WI38 (cell line): ENCODE data around the gene LPIN1.
"Not testable (repeated sequence)": the region's sequence is repeated elsewhere in the genome, so short reads cannot be mapped to it uniquely, and the experiment has no call there.

ENCODE experiments used
- H3K4me3 ChIP-seq: 2 replicates; pipeline ENCODE4 v1.5.1; 2011; ENCODE audit warnings: low read depth, mild to moderate bottlenecking, control low read depth, low read length
- TF ChIP-seq, protein P1 (sequence below): IDR thresholded peaks from 2 replicates; pipeline ENCODE4 v1.5.1; 2012; ENCODE audit warnings: low read depth, mild to moderate bottlenecking, control low read depth, low read length

The LPIN1 gene

DNA sequence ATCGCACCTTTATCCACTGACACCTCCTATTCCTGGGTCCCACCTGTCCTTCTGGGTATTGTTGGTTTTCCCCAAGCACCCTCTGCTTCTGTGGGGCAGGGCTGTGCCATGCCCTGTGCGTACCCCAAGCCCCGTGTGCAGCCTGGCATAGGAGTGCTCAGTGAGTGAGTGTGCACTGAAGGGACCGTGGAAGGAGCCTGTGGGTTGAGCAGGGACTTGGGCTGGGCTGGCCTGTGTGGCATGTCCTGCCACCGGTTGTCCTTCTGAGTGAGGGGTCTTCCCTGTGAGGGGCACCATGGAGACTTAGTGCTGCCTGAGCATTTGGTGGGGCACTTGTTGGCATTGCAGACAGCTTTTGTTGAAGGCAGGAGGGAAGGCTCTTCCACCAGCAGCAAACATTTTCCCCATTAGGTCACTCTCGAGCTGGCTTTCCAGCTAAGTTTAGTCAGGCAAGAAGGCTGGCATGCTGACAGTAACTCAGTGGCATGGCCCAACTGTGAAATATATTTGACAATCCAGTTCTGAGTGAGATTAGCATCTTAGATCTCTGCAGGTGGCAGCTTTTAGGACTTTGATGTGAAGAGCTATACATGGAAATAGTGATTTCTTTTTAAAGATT is 64.7 kb downstream of the LPIN1 start:
- no peak overlapping the region for H3K4me3 ChIP-seq
- TF ChIP-seq, protein P1, sequence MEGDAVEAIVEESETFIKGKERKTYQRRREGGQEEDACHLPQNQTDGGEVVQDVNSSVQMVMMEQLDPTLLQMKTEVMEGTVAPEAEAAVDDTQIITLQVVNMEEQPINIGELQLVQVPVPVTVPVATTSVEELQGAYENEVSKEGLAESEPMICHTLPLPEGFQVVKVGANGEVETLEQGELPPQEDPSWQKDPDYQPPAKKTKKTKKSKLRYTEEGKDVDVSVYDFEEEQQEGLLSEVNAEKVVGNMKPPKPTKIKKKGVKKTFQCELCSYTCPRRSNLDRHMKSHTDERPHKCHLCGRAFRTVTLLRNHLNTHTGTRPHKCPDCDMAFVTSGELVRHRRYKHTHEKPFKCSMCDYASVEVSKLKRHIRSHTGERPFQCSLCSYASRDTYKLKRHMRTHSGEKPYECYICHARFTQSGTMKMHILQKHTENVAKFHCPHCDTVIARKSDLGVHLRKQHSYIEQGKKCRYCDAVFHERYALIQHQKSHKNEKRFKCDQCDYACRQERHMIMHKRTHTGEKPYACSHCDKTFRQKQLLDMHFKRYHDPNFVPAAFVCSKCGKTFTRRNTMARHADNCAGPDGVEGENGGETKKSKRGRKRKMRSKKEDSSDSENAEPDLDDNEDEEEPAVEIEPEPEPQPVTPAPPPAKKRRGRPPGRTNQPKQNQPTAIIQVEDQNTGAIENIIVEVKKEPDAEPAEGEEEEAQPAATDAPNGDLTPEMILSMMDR: no peak

DNA sequence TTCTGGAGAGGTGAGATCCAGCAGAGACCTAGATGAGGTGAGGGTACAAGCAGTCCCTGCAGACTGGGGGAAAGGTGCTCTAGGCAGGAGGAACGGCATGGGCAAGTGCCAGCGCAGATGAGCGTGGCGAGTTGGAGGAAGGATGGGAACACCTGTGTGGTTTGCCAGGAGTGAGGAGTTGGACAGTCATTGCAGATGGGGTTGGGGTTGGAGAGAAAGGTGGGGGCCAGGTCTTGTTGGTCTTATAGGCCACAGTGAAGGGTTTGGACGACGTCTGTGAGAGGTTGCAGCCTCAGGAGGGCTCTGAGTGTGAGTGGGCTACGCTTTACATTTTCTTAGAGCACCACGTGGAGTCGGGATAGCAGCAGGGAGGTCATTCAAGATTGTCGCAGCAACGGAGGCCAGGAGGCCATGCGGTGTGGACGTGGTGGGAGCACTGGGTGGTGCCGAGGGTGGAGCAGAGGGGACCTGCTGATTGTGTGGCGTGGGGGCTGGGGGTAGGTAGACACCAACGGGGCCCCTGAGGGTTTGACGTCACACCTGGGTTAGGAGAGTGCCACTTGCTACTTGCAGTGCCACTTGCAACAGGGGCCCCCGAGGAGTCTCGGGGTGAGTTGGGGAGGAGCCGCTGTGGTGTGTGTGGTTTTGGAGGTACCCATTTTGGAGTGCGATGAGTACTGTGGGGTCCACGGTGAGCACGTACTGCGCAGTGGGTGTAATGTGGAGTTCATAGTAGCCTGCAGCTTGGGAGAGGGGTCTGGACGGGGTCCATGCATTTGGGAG is 66.2 kb downstream of the LPIN1 start:
- no peak overlapping the region for H3K4me3 ChIP-seq

DNA sequence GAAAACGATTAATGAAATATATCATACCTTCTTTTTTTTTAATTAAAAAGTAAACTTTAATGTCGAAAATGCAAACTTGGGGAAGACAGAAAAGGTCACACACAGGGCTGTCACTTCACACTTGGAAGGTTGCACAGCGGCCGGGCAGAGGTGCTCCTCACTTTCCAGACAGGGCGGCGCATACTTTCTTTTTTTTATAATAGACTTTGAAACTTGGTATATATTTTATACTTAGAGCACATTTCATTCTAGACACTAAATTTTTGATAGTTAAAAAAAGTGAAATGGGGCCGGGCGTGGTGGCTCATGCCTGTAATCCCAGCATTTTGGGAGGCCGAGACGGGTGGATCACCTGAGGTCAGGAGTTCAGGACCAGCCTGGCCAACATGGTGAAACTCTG is 66.9 kb downstream of the LPIN1 start:
- not testable (repeated sequence) for H3K4me3 ChIP-seq

More for the DNA sequence above, 66.2 kb downstream of the LPIN1 start:
- TF ChIP-seq, protein P1: no peak

DNA sequence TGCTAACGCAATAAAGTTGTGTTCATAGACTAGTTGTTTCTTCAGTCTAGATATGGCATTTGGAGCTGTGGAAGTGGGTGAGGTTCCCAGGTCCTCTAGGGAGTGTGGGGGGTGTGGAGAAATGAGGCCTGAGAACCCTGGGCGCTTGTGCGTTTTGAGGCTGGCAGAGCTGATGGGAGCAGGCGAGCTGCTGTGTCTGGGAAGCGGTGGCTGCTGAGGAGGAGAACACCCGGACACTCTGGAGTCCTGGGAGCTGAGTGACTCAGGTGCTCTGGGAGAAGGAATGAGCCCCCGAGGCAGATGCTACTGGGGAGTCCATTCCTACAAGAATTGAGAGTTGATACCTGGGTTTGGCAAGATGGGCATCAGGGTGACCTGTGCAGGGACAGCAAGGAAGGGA is 67.5 kb downstream of the LPIN1 start:
- TF ChIP-seq, protein P1: no peak
- H3K4me3 ChIP-seq: no peak overlapping the region

DNA sequence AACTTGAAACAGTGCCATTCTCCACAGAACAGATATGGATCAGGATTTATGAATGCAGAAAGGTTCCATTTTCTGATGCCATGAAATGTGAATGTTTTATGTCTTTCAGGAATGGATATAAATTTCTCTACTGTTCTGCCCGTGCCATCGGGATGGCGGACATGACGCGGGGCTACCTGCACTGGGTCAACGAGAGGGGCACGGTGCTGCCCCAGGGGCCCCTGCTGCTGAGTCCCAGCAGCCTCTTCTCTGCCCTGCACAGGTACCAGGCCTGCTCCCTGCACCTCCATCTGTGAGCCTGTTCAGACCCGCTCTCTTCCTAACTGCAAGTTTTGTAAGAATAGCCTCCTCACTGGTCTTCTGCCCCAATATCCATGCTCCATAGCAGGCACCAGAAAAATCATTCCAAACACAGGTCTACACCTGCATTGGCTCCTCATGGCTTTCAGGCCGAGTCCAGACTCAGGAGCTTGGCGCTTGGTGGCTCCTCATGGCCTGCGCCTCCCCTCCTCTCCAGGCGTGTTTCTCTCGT is 68.6 kb downstream of the LPIN1 start:
- no peak overlapping the region for H3K4me3 ChIP-seq
- TF ChIP-seq, protein P1: no peak

DNA sequence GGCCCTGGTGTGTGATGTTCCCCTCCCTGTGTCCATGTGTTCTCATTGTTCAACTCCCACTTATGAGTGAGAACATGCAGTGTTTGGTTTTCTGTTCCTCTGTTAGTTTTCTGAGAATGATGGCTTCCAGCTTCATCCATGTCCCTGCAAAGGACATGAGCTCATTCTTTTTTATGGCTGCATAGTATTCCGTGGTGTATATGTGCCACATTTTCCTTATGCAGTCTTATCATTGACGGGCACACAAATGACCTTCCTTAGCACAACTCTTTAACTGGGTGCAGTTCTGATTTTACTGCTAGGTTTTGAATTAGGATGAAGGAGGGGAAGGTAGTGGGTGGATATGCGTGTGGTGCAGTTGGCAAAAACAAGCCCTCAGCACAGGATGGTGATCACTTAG is 70.5 kb downstream of the LPIN1 start:
- not testable (repeated sequence) for H3K4me3 ChIP-seq

DNA sequence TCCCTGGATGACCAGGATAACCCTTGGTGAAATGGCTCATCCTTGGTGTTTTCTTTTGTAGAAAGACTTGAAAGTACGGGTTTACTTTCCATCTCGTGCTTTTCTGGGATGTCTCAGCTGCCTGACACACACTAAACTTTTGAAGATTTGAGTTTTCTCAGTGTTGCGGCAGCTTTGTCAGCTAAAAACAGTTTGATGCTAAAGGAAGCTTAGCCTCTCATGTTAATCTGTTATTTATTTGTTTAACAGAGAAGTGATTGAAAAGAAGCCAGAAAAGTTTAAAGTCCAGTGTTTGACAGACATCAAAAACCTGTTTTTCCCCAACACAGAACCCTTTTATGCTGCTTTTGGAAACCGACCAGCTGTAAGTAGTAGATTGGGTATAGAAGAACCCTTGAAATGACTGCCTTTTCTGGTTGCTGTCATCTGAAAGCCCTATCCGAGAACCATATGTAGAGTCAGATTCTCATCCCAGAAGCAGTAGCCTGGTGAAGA is 72.8 kb downstream of the LPIN1 start:
- H3K4me3 ChIP-seq: no peak overlapping the region
- TF ChIP-seq, protein P1: no peak

DNA sequence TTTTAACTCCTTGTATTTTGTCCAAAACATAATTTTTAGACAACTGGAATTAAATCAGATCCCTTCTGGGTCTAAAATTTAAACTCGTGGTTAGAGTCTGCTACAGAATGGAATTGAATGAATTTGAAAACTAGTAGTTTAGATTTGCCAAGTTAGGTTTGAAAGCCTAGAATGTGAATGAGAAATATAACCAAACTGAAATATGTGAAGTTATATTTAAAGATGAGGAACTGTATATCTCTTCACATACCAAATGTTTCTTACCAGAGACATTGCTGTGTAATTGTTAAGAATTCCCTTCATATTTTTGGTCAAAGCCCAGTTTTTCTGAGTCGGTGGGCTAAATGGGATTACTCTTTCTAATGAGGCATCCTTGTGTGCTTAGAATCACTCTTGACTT is 74.2 kb downstream of the LPIN1 start:
- TF ChIP-seq, protein P1: no peak
- no peak overlapping the region for H3K4me3 ChIP-seq
